ENCODE measurements around the gene GPR137C. TPM values are rescaled to one million over a fixed set of nuclear protein-coding genes. Genes with fewer than 3 reads are reported as not detected.

GPR137C gene
- total RNA-seq, 1 experiment from 2014 or later: 2.2 TPM

DNA sequence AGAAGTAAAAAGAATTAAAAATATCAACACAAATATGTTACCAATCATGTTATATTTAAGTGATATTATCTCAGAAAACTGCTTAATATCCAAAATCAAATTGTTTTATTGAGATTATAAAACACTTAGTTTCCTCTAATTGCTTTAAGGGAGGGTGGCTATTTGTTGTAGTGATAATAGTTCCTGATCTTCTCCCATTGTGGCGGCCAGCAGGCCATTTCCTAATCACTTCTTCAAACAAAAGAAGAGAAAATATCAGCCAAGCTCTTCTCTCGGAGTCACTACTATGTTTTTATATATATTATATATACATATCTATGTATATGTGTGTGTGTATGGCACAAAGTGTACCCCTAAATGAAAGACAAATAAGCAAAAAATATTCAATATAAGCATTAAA is 111.2 kb downstream of the GPR137C start:
- no peak for DNase-seq (ENCODE audit: low read depth)

DNA sequence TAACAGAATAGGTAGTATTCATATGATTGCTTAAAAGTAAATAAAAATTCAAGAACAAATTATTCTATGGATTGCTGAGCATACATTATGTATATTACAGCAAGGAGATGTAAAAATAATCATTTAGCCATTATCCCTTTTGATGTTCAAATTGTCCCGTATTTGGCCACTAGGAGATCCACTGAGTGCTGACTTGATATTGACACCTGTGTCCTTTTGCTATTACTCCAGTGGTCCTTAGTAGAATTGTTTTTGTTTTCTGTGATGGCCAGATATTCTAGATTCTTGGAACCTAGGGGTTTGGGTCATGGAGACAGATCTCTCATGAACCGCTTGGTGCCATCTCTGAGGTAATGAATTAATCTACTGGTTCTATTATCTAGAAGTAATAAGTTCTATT is 126.0 kb downstream of the GPR137C start:
- DNase-seq (ENCODE audit: low read depth): no peak

DNA sequence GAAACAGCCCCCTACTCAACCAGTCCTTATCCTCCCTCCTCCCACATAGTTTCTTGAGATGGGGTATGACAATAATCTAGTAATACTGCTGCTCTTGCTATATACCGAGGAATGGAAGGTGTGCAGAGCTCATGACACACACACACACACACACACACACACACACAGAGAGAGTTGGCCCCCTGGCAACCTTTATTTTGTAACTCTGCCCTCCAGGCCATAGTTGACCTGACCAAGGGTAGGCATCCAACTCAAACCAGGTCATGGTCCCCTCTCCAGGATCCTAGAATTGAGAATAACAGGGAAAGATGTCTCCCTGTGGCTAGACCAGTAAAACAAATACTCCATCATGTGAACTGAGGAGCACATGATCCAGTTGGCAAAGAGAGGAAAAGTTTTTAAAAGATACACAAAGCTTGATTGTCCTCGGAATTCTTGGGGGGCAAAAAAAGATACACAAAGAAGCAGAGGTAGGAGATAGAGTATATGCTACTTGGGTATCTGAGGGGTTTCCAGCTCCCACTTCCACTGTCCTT is 131.4 kb downstream of the GPR137C start:
- no peak for DNase-seq (ENCODE audit: low read depth)

DNA sequence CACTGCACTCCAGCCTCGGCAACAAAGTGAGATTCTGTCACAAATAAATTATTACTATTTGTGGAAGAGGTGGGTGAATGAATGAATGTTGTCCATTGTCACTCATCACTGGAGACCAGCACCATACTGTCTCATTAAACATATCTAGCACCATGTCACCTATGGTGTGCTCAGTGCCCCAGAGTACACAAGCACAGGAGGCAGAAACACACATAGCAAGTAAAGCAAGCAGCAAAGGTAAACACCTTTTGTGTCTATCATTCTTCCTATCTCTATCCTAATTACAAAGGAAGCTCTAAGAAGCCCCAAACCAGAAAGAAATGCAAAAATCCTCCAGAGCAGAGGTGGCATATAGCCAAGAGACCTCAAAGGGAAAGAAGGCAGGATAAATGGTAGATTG is 133.5 kb downstream of the GPR137C start:
- no peak for DNase-seq (ENCODE audit: low read depth)

Other genes starting within 250 kb of the GPR137C start
- gene PTGER2, start 238.5 kb upstream of the GPR137C start, total RNA-seq (2014; rRNA removed; shearing (Covaris generic)): 6.5 and 7.0 TPM in 2 replicates
- gene TXNDC16, start 331 bp upstream of the GPR137C start, total RNA-seq (2014; rRNA removed; shearing (Covaris generic)): 4.2 and 4.3 TPM in 2 replicates
- gene ERO1A, start 142.7 kb downstream of the GPR137C start, total RNA-seq (2014; rRNA removed; shearing (Covaris generic)): 107 and 135 TPM in 2 replicates
- gene PSMC6, start 154.4 kb downstream of the GPR137C start, total RNA-seq (2014; rRNA removed; shearing (Covaris generic)): 394 and 567 TPM in 2 replicates
- gene STYX, start 177.3 kb downstream of the GPR137C start, total RNA-seq (2014; rRNA removed; shearing (Covaris generic)): 15.5 and 18.6 TPM in 2 replicates
- gene GNPNAT1, start 238.8 kb downstream of the GPR137C start, total RNA-seq (2014; rRNA removed; shearing (Covaris generic)): 59.4 and 70.0 TPM in 2 replicates